AG10803 (cell line): ENCODE data around the gene UNC13A.

ENCODE experiments used
- DNase-seq: peaks from one replicate; pipeline ENCODE4 v3.0.0; 2010; ENCODE audit warnings: low read depth
- H3K4me3 ChIP-seq: 2 replicates; pipeline ENCODE4 v1.5.1; 2011; ENCODE audit warnings: mild to moderate bottlenecking, low read length, control low read depth
- TF ChIP-seq, protein P1 (sequence below): conservative IDR thresholded peaks from 2 replicates; pipeline ENCODE4 v1.5.1; 2011; ENCODE audit warnings: mild to moderate bottlenecking, low read length, control low read depth, inconsistent platforms

Gene UNC13A

DNA sequence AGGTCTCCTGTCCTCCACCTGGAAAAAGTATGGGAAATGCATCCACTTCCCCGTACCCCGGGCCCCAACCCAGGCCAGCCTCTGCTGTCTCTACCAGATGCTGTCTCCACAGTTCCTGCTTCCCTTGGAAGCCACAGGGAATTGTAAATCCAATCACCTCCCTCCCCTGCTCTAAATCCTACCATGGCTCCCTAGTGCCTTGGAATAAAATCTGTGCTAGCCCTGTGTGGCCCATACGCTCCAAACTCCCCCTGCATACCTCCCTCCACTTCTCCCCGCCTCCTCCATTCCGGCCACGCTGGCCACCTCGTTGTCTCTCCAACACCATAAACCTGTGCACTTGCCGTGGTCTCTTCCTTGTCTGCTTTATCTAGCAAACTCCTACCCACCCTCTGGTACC, 31.2 kb downstream of the UNC13A start:
- TF ChIP-seq, protein P1, sequence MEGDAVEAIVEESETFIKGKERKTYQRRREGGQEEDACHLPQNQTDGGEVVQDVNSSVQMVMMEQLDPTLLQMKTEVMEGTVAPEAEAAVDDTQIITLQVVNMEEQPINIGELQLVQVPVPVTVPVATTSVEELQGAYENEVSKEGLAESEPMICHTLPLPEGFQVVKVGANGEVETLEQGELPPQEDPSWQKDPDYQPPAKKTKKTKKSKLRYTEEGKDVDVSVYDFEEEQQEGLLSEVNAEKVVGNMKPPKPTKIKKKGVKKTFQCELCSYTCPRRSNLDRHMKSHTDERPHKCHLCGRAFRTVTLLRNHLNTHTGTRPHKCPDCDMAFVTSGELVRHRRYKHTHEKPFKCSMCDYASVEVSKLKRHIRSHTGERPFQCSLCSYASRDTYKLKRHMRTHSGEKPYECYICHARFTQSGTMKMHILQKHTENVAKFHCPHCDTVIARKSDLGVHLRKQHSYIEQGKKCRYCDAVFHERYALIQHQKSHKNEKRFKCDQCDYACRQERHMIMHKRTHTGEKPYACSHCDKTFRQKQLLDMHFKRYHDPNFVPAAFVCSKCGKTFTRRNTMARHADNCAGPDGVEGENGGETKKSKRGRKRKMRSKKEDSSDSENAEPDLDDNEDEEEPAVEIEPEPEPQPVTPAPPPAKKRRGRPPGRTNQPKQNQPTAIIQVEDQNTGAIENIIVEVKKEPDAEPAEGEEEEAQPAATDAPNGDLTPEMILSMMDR = no peak
- no peak for DNase-seq
- no peak overlapping the region for H3K4me3 ChIP-seq

DNA sequence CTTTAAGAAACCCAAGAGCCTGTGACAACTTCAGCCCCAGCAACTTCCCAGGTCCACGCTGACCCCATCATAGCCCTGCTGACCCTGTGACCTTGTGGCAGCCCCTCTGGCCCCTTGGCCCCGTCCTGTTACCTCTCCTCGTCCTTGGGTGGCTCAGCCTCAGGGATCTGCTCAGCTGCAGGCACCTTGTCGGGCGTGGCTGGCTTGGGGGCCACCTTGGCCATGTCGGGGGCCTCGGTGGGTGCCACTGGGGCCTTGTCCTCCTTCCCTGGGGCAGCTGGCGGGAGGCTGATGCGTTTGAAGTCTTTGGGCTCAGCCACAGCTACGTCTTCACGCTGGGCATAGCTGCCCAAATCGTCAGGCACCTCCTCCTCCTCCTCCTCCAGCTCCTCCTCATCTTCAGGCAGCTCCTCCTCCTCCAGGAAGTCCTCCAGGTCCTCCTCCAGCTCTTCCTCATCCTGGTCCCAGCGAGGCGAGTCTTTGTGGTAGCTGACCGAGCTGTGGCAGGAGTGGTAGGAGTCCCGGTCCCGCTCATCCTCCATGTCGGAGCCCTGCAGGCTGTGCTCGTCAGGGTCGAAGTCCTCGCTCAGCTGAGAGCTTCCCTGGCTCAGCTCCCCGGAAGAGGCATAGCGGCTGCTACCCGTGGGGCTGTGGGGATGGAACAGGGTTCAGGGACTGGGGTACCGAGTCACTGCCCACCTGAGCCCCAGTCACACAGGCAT, 32.2 kb downstream of the UNC13A start:
- TF ChIP-seq, protein P1 = no peak

DNA sequence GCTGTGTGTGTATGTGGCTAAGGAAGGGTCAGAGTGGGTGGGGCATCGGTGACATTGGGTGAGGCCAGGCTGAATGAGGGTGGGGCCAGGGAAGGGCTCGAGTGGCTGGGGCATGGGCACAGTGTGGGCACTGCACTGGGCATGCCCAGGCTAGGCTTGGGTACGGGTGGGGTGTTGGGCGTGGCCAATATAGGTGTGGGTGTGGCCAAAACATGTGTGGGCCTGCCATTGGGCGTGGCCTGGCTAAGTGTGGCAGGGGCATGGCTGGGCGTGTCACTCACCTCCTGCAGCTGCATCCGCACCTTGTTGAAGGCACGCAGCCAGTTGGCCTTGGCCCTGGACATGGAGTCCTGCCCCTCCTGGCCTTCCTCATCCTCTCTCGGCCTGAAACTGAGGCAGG, 33.2 kb downstream of the UNC13A start:
- TF ChIP-seq, protein P1 = no peak
- DNase-seq = no peak
- no peak overlapping the region for H3K4me3 ChIP-seq

More for the DNA sequence above, 32.2 kb downstream of the UNC13A start:
- DNase-seq = no peak
- no peak overlapping the region for H3K4me3 ChIP-seq

DNA sequence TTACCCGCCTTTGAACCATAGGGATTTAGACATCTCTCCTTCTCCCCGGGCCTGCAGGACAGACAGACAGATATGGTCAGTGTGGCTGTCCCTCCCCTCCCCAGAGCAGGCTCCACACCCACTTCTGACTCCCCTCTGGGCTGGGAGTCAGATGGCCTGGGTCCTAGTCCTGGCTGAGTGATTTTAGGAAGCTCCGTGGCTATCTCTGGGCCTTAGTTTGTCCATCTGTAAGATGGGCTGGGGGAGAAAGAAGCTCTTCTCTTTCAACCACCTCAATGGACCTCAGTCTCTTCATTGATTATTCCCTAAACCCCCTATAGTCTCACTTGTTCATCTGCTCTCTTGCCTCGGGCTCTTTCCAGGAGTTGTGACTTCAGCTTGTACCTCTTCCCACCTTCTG, 35.5 kb downstream of the UNC13A start:
- H3K4me3 ChIP-seq = no peak overlapping the region
- TF ChIP-seq, protein P1 = no peak
- no peak for DNase-seq

DNA sequence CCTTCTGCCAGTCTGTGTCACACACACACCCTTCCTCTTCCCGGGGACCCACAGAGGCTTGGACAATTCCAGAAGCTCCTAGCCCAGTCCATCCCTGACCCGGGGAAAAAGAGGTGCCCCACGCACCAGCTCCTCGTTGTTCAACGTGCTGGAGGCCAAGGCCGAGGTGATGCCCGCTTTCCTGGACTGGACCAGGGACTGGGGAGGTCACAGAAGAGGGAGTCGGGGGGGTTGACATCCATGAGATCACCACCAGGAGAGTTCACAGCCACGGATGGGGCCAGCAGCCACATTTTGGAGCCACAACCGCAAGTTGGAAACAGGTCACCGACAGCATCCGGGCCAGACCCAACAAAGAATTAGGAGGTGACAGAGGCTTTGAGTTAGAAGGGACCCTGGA, 39.4 kb downstream of the UNC13A start:
- DNase-seq = no peak
- no peak overlapping the region for H3K4me3 ChIP-seq
- TF ChIP-seq, protein P1 = no peak

DNA sequence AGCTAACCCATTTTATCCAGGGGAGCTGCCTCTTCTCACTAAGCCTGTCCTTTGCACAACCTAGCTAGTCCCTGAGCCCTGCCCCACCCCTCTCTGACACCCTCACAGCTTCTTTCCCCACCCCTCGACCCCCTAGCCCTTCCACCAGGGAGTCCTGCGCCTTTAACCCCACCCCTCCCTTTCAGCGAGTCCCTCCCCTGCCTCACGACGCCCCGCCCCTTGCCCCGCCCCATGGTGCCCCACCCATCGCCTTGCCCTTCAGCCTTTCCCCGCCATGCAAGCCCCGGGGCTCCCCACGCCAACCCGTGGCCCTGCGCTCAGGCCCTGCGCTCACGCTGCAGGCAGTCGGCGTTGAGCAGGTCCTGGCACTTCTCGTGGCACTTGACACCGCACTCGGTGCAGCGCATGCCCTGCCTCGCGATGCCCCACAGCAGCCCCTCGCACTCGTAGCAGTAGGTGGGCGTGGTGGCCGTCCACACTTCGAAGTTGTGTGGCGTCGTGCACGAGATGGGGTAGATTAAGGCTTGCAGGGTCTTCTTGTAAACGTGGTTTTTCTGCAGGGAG, 40.0 kb downstream of the UNC13A start:
- no peak for DNase-seq
- TF ChIP-seq, protein P1 = no peak

More for the DNA sequence above, 40.0 kb downstream of the UNC13A start:
- no peak overlapping the region for H3K4me3 ChIP-seq
